HepG2 (cell line): ENCODE data around the gene OTOL1. TPM values are rescaled to one million over a fixed set of nuclear protein-coding genes. Genes with fewer than 3 reads are reported as not detected.

Source experiments
- ATAC-seq: fragments of 200-7000 bp; cut with Tn5 transposase; 3 replicates; pipeline ENCODE4 v1.9.1; 2020; ENCODE audit warnings: mild to moderate bottlenecking, moderate library complexity
- BruUV-seq: library from RNA; stranded (reverse); fragments of 400-500 nt; replicated peaks from 2 replicates; lab custom pipeline; 2021; lab: Mats Ljungman, UMichigan
- CTCF ChIA-PET: fragments of 300-600 bp; formaldehyde crosslinking; extraction: SDS; loops from one replicate; lab custom pipeline; 2021; ENCODE audit warnings: low total read pairs, inconsistent platforms, low intra/inter-chr PET ratio; lab: Yijun Ruan, JAX
- POLR2A ChIA-PET: fragments of 350-600 bp; sonication (Branson Sonifier 250); formaldehyde crosslinking; loops from one replicate; lab custom pipeline; 2020; ENCODE audit warnings: antibody characterized with exemption, inconsistent platforms; lab: Yijun Ruan, JAX
- DNase-seq: peaks from one replicate; pipeline ENCODE4 v3.0.0-alpha.2; 2015; ENCODE audit warnings: low spot score
- FAIRE-seq: peaks from 3 replicates; lab custom pipeline; 2011; peaks lifted over from hg19 to GRCh38; lab: Jason Lieb, UNC
- H2AFZ ChIP-seq: one replicate; pipeline ENCODE4 v1.6.1; 2011; ENCODE audit warnings: low read length, inconsistent platforms
- H3K27ac ChIP-seq: fragments of 300-600 bp; 3 replicates; pipeline ENCODE4 v1.8.0; 2011; ENCODE audit warnings: mixed run types, mild to moderate bottlenecking, mixed read lengths, low read length, inconsistent platforms; ENCODE audit not compliant: insufficient read depth; ENCODE audit errors: extremely low read length
- H3K27me3 ChIP-seq, 2 experiments: fragments of 200-600 bp in 1 of 2; 2 replicates in 1 of 2; 3 replicates in 1 of 2; pipeline versions ENCODE4 v1.6.0 to v1.8.0; 2011; ENCODE audit warnings: low read length in 2 of 2, mild to moderate bottlenecking in 2 of 2, moderate library complexity in 2 of 2, inconsistent platforms in 1 of 2; ENCODE audit not compliant: insufficient read depth in 2 of 2, control insufficient read depth in 1 of 2
- H3K36me3 ChIP-seq, 2 experiments: fragments of 200-600 bp in 1 of 2; replicated peaks in 1 of 2; 2 replicates in 1 of 2; 3 replicates in 1 of 2; pipeline versions ENCODE4 v1.5.1 to v1.8.0; 2011; ENCODE audit warnings: low read length in 2 of 2, inconsistent platforms in 1 of 2; ENCODE audit not compliant: insufficient read depth in 2 of 2, control insufficient read depth in 1 of 2
- H3K4me1 ChIP-seq: 2 replicates; pipeline ENCODE4 v1.5.1; 2012; ENCODE audit warnings: low read length, inconsistent platforms; ENCODE audit not compliant: insufficient read depth
- H3K4me2 ChIP-seq: 2 replicates; pipeline ENCODE4 v1.6.0; 2011; ENCODE audit warnings: low read depth, low read length, inconsistent platforms
- H3K4me3 ChIP-seq, 3 experiments: fragments of 200-600 bp in 1 of 3; sonication (generic), shearing (Covaris generic) in 1 of 3; replicated peaks in 1 of 3; 2 replicates each; pipeline ENCODE4 v1.5.1; 2011 to 2016; ENCODE audit warnings: low read length in 3 of 3, inconsistent platforms in 2 of 3, low read depth in 2 of 3, mild to moderate bottlenecking in 2 of 3, control low read depth in 1 of 3, mixed read lengths in 1 of 3; ENCODE audit not compliant: insufficient read depth in 1 of 3
- H3K79me2 ChIP-seq: one replicate; pipeline ENCODE4 v1.6.1; 2011; ENCODE audit warnings: low read length, inconsistent platforms; ENCODE audit not compliant: insufficient read depth
- H3K9ac ChIP-seq: 2 replicates; pipeline ENCODE4 v1.6.0; 2011; ENCODE audit warnings: mild to moderate bottlenecking, low read depth, low read length, inconsistent platforms; ENCODE audit not compliant: insufficient read depth
- H3K9me3 ChIP-seq: 2 replicates; pipeline ENCODE4 v1.5.1; 2012; ENCODE audit warnings: mild to moderate bottlenecking, low read length
- H4K20me1 ChIP-seq: 2 replicates; pipeline ENCODE4 v1.6.0; 2011; ENCODE audit warnings: inconsistent platforms, mild to moderate bottlenecking, low read length, moderate library complexity; ENCODE audit not compliant: insufficient read depth
- EEA1 ChIP-seq: sonication (generic); formaldehyde crosslinking; IDR thresholded peaks from 2 replicates; pipeline ENCODE4 v1.5.1; 2020; ENCODE audit warnings: mild to moderate bottlenecking, missing genetic modification reagents, borderline replicate concordance
- GLMP ChIP-seq: sonication (generic); formaldehyde crosslinking; IDR thresholded peaks from 2 replicates; pipeline ENCODE4 v1.9.0; 2021; ENCODE audit warnings: missing genetic modification reagents, mild to moderate bottlenecking, borderline replicate concordance
- MBNL3 ChIP-seq: fragments of 250-450 bp; sonication (Bioruptor Pico); conservative IDR thresholded peaks from 2 replicates; pipeline ENCODE4 v1.8.0; 2022; ENCODE audit warnings: mild to moderate bottlenecking, inconsistent platforms
- MXD4 ChIP-seq: IDR thresholded peaks from 2 replicates; pipeline ENCODE4 v1.6.1; 2016; ENCODE audit warnings: mild to moderate bottlenecking, missing biosample characterization, missing genetic modification reagents
- RBM39 ChIP-seq: fragments of 200-400 bp; formaldehyde crosslinking; IDR thresholded peaks from one replicate; pipeline ENCODE4 v1.6.1; 2018; ENCODE audit warnings: antibody characterized with exemption, mild to moderate bottlenecking, low read depth, low read length; ENCODE audit not compliant: poor library complexity, severe bottlenecking
- SRSF1 ChIP-seq: fragments of 200-400 bp; formaldehyde crosslinking; optimal IDR thresholded peaks from 2 replicates; pipeline ENCODE3; 2017; ENCODE audit warnings: mild to moderate bottlenecking, low read depth, low read length, moderate library complexity
- THAP9 ChIP-seq: sonication (generic); formaldehyde crosslinking; IDR thresholded peaks from 2 replicates; pipeline ENCODE4; 2020; ENCODE audit warnings: missing genetic modification reagents, mild to moderate bottlenecking, borderline replicate concordance
- U2AF2 ChIP-seq: fragments of 200-400 bp; formaldehyde crosslinking; IDR thresholded peaks from 2 replicates; pipeline ENCODE4 v1.6.1; 2017; ENCODE audit warnings: low read depth, mild to moderate bottlenecking, low read length
- ZKSCAN1 ChIP-seq: fragments of 150-350 bp; IDR thresholded peaks from 2 replicates; pipeline ENCODE4 v1.6.1; 2014; ENCODE audit warnings: low read length
- ZMYM2 ChIP-seq: sonication (generic); formaldehyde crosslinking; IDR thresholded peaks from 2 replicates; pipeline ENCODE4 v1.8.0; 2022; ENCODE audit warnings: mild to moderate bottlenecking, missing genetic modification reagents
- ZNF530 ChIP-seq: sonication (generic); formaldehyde crosslinking; IDR thresholded peaks from 2 replicates; pipeline ENCODE4 v1.5.0; 2020; ENCODE audit warnings: low read depth, mild to moderate bottlenecking, missing genetic modification reagents
- ZNF609 ChIP-seq: sonication (generic); formaldehyde crosslinking; IDR thresholded peaks from 2 replicates; pipeline ENCODE4 v1.4.0; 2020; ENCODE audit warnings: mild to moderate bottlenecking, missing genetic modification reagents, borderline replicate concordance
- ZNF816 ChIP-seq: sonication (generic); formaldehyde crosslinking; IDR thresholded peaks from 2 replicates; pipeline ENCODE4 v1.8.0; 2022; ENCODE audit warnings: missing genetic modification reagents, mild to moderate bottlenecking, borderline replicate concordance
- WGBS: methylation state at CpG from one replicate; pipeline ENCODE4 v1.1.6; 2017; ENCODE audit warnings: low lambda C conversion rate; 5-methylcytosine and 5-hydroxymethylcytosine counted together
- in situ Hi-C: cut with HindIII; loops from 2 replicates; pipeline ENCODE4 v1.10.0; 2017; ENCODE audit warnings: low pct_unique_long_range_greater_than_20kb; ENCODE audit not compliant: extremely low pct_ligation_motif_present
- intact Hi-C: fragments of 100-400 bp; cut with micrococcal nuclease; formaldehyde crosslinking; loops from one replicate; pipeline ENCODE4 v1.10.0; 2022; ENCODE audit not compliant: unreplicated experiment
- polyA plus RNA-seq, 8 experiments: library from polyadenylated mRNA; depleted of rRNA in 3 of 8; stranded (reverse) in 7 of 8; unstranded in 1 of 8; fragments of >200 nt; fragmentation: Illumina TruSeq in 4 of 8; extraction: Trizol in 4 of 8; gene quantifications; 2 replicates each; pipeline versions ENCODE4 v1.2.1 to v1.2.3, GENCODE V29; 2011 to 2016; ENCODE audit warnings: low read depth in 4 of 8, missing spikeins in 1 of 8, mixed read lengths in 1 of 8; ENCODE audit not compliant: insufficient read depth in 1 of 8
- total RNA-seq, 5 experiments: library from RNA; depleted of rRNA; stranded (reverse); fragments of >200 nt; fragmentation: Illumina TruSeq; extraction: Trizol; gene quantifications; 2 replicates each; pipeline ENCODE4 v1.2.3, GENCODE V29; 2016; ENCODE audit warnings: low read depth in 1 of 5
- TF ChIP-seq, protein P1 (sequence below), 2 experiments: sonication (generic) in 1 of 2; formaldehyde crosslinking in 1 of 2; IDR thresholded peaks; 2 replicates each; pipeline versions ENCODE4 v1.4.0 to v1.6.1; 2018 to 2020; ENCODE audit warnings: missing genetic modification reagents in 2 of 2, borderline replicate concordance in 1 of 2, low read depth in 1 of 2, mild to moderate bottlenecking in 1 of 2, missing biosample characterization in 1 of 2

OTOL1 gene
- total and polyA plus RNA-seq, 2 of the 13 experiments (the other 11 are each of a cell fraction or from before 2014, with no cell fraction given) = not detected

DNA sequence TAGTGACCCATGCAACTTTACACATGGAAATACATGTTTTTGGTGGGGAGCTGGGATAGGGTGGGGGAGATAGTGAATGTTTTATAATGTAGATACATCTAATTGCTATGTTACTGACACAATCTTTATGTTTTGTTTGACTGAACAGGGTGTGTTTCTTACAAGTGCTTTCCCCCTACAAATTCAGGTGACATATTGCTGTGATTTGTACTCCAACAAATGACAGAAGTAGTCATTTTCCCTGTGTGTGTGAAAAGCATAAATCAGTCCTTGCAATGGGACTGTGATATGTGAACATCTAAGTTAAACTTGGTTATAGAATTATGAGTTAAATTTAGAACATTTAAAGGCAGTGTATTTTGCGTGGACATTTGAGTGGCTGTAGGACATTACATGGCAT, 27.3 kb downstream of the OTOL1 start:
- in situ Hi-C loops = no loop called here
- CTCF ChIA-PET = no interaction called here

More for the DNA sequence above, 27.3 kb downstream of the OTOL1 start:
- no peak overlapping the region for H3K9ac ChIP-seq
- H3K36me3 ChIP-seq = no peaks in the 10 kb centered on the region
- POLR2A ChIA-PET = no interaction called here
- DNase-seq (no peak), ATAC-seq (no peak), FAIRE-seq (no peak)
- no peaks in the 10 kb centered on the region for H3K9me3 ChIP-seq
- no peaks in the 10 kb centered on the region for H3K27me3 ChIP-seq
- no TSS peak for BruUV-seq
- no peaks in the 10 kb centered on the region for H3K79me2 ChIP-seq
- no peaks in the 10 kb centered on the region for H3K4me1 ChIP-seq
- WGBS = 0% methylated on average over 1 of the region's 1 CpG
- intact Hi-C loops = no loop called here
- no peak for TF ChIP-seq ZNF530 (CRISPR knock-in tag)
- TF ChIP-seq U2AF2 = no peak
- no peak for TF ChIP-seq ZKSCAN1
- no peak for TF ChIP-seq ZNF609 (CRISPR knock-in tag)
- no peak for TF ChIP-seq GLMP
- TF ChIP-seq, protein P1, sequence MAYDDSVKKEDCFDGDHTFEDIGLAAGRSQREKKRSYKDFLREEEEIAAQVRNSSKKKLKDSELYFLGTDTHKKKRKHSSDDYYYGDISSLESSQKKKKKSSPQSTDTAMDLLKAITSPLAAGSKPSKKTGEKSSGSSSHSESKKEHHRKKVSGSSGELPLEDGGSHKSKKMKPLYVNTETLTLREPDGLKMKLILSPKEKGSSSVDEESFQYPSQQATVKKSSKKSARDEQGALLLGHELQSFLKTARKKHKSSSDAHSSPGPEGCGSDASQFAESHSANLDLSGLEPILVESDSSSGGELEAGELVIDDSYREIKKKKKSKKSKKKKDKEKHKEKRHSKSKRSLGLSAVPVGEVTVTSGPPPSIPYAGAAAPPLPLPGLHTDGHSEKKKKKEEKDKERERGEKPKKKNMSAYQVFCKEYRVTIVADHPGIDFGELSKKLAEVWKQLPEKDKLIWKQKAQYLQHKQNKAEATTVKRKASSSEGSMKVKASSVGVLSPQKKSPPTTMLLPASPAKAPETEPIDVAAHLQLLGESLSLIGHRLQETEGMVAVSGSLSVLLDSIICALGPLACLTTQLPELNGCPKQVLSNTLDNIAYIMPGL (CRISPR knock-in tag; IDR thresholded peaks at IDR 0.05; ENCODE audit: borderline replicate concordance in 1 of 2, low read depth in 1 of 2) = no peak
- no peak for TF ChIP-seq EEA1
- TF ChIP-seq MXD4 (CRISPR knock-in tag) = no peak
- TF ChIP-seq RBM39 = no peak
- no peak for TF ChIP-seq MBNL3 (CRISPR knock-in tag)
- no peak for TF ChIP-seq ZMYM2 (CRISPR knock-in tag)
- no peak for TF ChIP-seq SRSF1
- TF ChIP-seq ZNF816 = no peak
- no peak for TF ChIP-seq THAP9 (CRISPR knock-in tag)
- H3K4me2 ChIP-seq = no peak overlapping the region
- no peak overlapping the region for H2AFZ ChIP-seq
- no peaks in the 10 kb centered on the region for H4K20me1 ChIP-seq
- no peak overlapping the region for H3K27ac ChIP-seq
- no peak overlapping the region for H3K4me3 ChIP-seq
